AG09319 (cell line): Measurements from ENCODE around the gene NCOA7.
"Not testable (repeated sequence)": the region's sequence is repeated elsewhere in the genome, so short reads cannot be mapped to it uniquely, and the experiment has no call there.

Source experiments
- DNase-seq: peaks from one replicate; pipeline ENCODE4 v3.0.0-alpha.2; 2010; ENCODE audit warnings: low read depth; ENCODE audit errors: extremely low read depth
- CTCF ChIP-seq: IDR thresholded peaks from 2 replicates; pipeline ENCODE4 v1.5.1; 2011; ENCODE audit warnings: low read depth, mild to moderate bottlenecking, inconsistent platforms, low read length, moderate library complexity

The NCOA7 gene

GRCh38 chr6:125931733-125932450, 141.1 kb downstream of the NCOA7 start:
- DNase-seq, result no peak
- no peak for TF ChIP-seq CTCF

GRCh38 chr6:125932451-125932795, 141.7 kb downstream of the NCOA7 start:
- TF ChIP-seq CTCF, result no peak
- DNase-seq, result no peak

- DNase-seq, result not testable (repeated sequence)
Observed at GRCh38 chr6:125935520-125935919, 144.8 kb downstream of the NCOA7 start.

GRCh38 chr6:125939026-125939425, 148.3 kb downstream of the NCOA7 start:
- TF ChIP-seq CTCF, result no peak
- no peak for DNase-seq

GRCh38 chr6:125939791-125940190, 149.0 kb downstream of the NCOA7 start:
- no peak for TF ChIP-seq CTCF
- DNase-seq, result no peak

- no peak for DNase-seq
- TF ChIP-seq CTCF, result no peak
Observed at GRCh38 chr6:125940247-125941041, 149.7 kb downstream of the NCOA7 start.

GRCh38 chr6:125942672-125943527, 152.1 kb downstream of the NCOA7 start:
- TF ChIP-seq CTCF, result no peak
- no peak for DNase-seq
